Mesendoderm (in vitro differentiated cells): Measurements from ENCODE around the gene PIGH.

Experiments
- DNase-seq: peaks from one replicate; pipeline ENCODE4 v3.0.0; 2013
- H2AK5ac ChIP-seq: 2 replicates; pipeline ENCODE4 v1.6.1; 2013; ENCODE audit warnings: low read length, inconsistent platforms
- H2BK120ac ChIP-seq: 2 replicates; pipeline ENCODE4 v1.6.1; 2013; ENCODE audit warnings: low read depth, mild to moderate bottlenecking, low read length, moderate library complexity, mixed read lengths
- H2BK15ac ChIP-seq: replicated peaks from 2 replicates; pipeline ENCODE4 v1.6.1; 2013; ENCODE audit warnings: low read depth, mild to moderate bottlenecking, moderate library complexity
- H2BK5ac ChIP-seq: 2 replicates; pipeline ENCODE4 v1.6.1; 2013; ENCODE audit warnings: low read length, inconsistent platforms
- H3K18ac ChIP-seq: 2 replicates; pipeline ENCODE4 v1.6.1; 2013; ENCODE audit warnings: mild to moderate bottlenecking, low read length, mixed read lengths
- H3K23ac ChIP-seq: one replicate; pipeline ENCODE4 v1.6.1; 2013; ENCODE audit warnings: low read length
- H3K27ac ChIP-seq: 2 replicates; pipeline ENCODE4 v1.5.1; 2013; ENCODE audit warnings: low read depth, mild to moderate bottlenecking, inconsistent platforms, low read length, moderate library complexity
- H3K27me3 ChIP-seq: 2 replicates; pipeline ENCODE4 v1.6.1; 2013; ENCODE audit warnings: low read length, control low read depth, mild to moderate bottlenecking, inconsistent platforms; ENCODE audit not compliant: insufficient read depth, poor library complexity
- H3K36me3 ChIP-seq: 2 replicates; pipeline ENCODE4 v1.6.1; 2013; ENCODE audit warnings: low read length, inconsistent platforms; ENCODE audit not compliant: control insufficient read depth, insufficient read depth
- H3K4ac ChIP-seq: one replicate; pipeline ENCODE4 v1.6.1; 2013; ENCODE audit warnings: low read depth, mild to moderate bottlenecking, low read length, moderate library complexity
- H3K4me1 ChIP-seq: 2 replicates; pipeline ENCODE4 v1.6.1; 2013; ENCODE audit warnings: low read depth, low read length, inconsistent platforms; ENCODE audit not compliant: control insufficient read depth
- H3K4me2 ChIP-seq: 2 replicates; pipeline ENCODE4 v1.6.1; 2013; ENCODE audit warnings: low read length
- H3K4me3 ChIP-seq: 2 replicates; pipeline ENCODE4 v1.5.1; 2013; ENCODE audit warnings: mild to moderate bottlenecking, low read length
- H3K56ac ChIP-seq: one replicate; pipeline ENCODE4 v1.6.1; 2013; ENCODE audit warnings: low read length
- H3K79me1 ChIP-seq: 2 replicates; pipeline ENCODE4 v1.6.1; 2013; ENCODE audit warnings: low read length, inconsistent platforms
- H3K79me2 ChIP-seq: 2 replicates; pipeline ENCODE4 v1.6.1; 2013; ENCODE audit warnings: mild to moderate bottlenecking, low read length; ENCODE audit not compliant: control insufficient read depth, insufficient read depth
- H3K9ac ChIP-seq: 2 replicates; pipeline ENCODE4 v1.6.1; 2013; ENCODE audit warnings: low read length, inconsistent platforms
- H4K5ac ChIP-seq: one replicate; pipeline ENCODE4 v1.6.1; 2013; ENCODE audit warnings: low read length
- H4K8ac ChIP-seq: one replicate; pipeline ENCODE4 v1.6.1; 2013; ENCODE audit warnings: low read depth, mild to moderate bottlenecking, control low read depth, low read length, moderate library complexity
- WGBS: extraction: QIAGEN DNeasy Blood & Tissue Kit; methylation state at CpG from one replicate; pipeline ENCODE4 v1.1.7; 2013; ENCODE audit warnings: low lambda C conversion rate, missing lambda C conversion rate; ENCODE audit not compliant: insufficient coverage; ENCODE audit errors: extremely low coverage; 5-methylcytosine and 5-hydroxymethylcytosine counted together

PIGH gene

DNA sequence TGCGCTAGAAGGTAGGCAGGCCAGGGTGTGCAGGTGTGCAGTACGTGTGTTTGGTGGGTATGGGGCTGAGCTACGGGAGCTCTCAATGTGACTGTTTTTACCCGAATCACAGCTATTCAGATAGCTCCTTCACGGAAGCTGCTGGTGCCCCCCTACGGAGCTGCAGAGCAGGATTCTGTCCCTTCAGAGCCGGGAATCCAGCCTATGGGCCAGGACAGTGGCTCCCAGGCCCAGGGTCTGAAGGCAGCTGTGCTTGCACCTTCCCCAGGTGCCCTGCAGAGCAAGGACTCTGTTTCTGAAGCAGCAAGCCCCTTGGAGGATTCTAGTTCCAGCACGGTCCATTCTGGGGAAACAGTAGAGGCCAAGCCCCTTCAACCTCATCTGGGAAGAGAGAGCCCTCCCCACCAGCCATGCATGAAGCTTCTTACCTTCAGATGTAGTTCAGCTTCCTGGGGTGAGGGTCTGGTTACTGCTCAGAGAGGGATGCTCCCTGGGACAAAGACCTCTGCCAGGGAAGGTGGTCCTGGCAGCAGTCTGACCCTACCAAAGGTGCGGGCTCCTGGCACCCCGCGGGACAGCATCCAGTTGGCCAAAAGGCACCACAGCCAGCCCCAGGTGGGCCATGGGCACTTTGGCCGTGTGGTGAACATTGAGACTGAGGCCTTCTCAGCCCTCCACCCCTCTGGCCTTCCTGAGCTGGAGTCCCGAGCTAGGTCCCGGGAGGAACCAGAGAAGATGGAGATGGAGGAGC, 37.9 kb downstream of the PIGH start:
- Histone ChIP-seq H3K9ac (no peak overlapping the region), H3K18ac (no peak overlapping the region), H3K27ac (no peak overlapping the region), H2BK5ac (no peak overlapping the region), H2AK5ac (no peak overlapping the region), H3K4me1 (no peaks in the 10 kb centered on the region), H3K36me3 (no peaks in the 10 kb centered on the region), H3K4me2 (no peak overlapping the region), H3K27me3 (no peaks in the 10 kb centered on the region), H2BK120ac (no peak overlapping the region), H4K8ac (no peak overlapping the region), H3K4ac (no peak overlapping the region), H3K79me2 (no peaks in the 10 kb centered on the region), H4K5ac (no peak overlapping the region), H3K23ac (no peak overlapping the region), H3K79me1 (no peaks in the 10 kb centered on the region), H3K4me3 (no peak overlapping the region), H2BK15ac (no peak overlapping the region), H3K56ac (no peak overlapping the region)
- DNase-seq, result no peak
- no CpG with 5 or more reads among the region's 14 CpGs for WGBS

DNA sequence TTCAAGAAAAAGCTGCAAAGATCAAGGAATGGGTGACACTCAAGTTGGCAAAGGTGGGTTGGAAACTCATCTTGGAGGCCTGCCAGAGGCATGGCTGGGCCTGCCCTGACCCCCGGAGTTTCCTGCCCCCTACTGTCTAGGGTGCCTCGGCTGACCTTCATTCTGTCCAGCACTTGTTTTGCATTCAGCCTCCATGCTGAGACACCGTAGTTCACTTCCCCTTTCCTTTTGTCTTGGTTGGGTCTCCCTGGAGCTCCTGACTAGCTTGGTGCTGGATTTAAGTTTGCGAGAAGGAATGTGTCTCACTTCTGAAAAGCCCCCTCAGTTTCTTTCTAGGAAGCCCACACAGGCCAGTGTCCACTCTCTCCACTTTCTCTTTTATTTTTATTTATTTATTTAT, 40.4 kb downstream of the PIGH start:
- Histone ChIP-seq H3K4me1 (no peaks in the 10 kb centered on the region), H4K5ac (no peak overlapping the region), H4K8ac (no peak overlapping the region), H3K27me3 (no peaks in the 10 kb centered on the region), H3K27ac (no peak overlapping the region), H3K79me1 (no peaks in the 10 kb centered on the region), H2BK120ac (no peak overlapping the region), H3K4me2 (no peak overlapping the region), H2AK5ac (no peak overlapping the region), H3K36me3 (no peaks in the 10 kb centered on the region), H3K4me3 (no peak overlapping the region), H3K23ac (no peak overlapping the region), H3K18ac (no peak overlapping the region), H3K79me2 (no peaks in the 10 kb centered on the region), H3K56ac (no peak overlapping the region), H2BK5ac (no peak overlapping the region), H3K4ac (no peak overlapping the region), H3K9ac (no peak overlapping the region), H2BK15ac (no peak overlapping the region)
- DNase-seq, result no peak
- WGBS, result no CpG with 5 or more reads among the region's 4 CpGs

DNA sequence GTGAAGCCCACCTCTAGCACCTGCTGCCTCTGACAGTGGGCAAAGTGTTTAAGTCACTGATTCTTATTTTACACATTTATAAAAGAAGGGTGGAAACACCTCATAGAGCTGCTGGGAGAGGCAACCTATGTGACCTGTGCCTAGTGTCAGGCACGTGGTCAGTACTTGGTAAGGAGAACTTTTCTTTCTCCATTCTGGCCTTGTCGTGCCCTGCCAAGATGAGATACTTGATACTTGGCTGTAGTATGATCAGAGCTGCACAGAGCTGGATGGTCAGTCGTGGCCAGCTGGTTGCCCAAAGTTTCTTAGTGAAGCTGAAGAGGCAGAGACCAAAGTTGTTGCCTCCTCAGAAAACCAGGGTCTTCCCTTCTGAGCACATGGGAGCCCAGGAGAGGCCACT, 42.4 kb downstream of the PIGH start:
- Histone ChIP-seq H3K23ac (no peak overlapping the region), H3K4ac (no peak overlapping the region), H3K27ac (no peak overlapping the region), H3K18ac (no peak overlapping the region), H3K4me3 (no peak overlapping the region), H3K9ac (no peak overlapping the region), H3K36me3 (no peaks in the 10 kb centered on the region), H2BK120ac (no peak overlapping the region), H3K4me1 (no peaks in the 10 kb centered on the region), H3K79me2 (no peaks in the 10 kb centered on the region), H3K56ac (no peak overlapping the region), H3K27me3 (no peaks in the 10 kb centered on the region), H3K79me1 (no peaks in the 10 kb centered on the region), H2BK5ac (no peak overlapping the region), H2AK5ac (no peak overlapping the region), H4K5ac (no peak overlapping the region), H4K8ac (no peak overlapping the region), H3K4me2 (no peak overlapping the region), H2BK15ac (no peak overlapping the region)
- no CpG with 5 or more reads among the region's 3 CpGs for WGBS
- DNase-seq, result no peak

DNA sequence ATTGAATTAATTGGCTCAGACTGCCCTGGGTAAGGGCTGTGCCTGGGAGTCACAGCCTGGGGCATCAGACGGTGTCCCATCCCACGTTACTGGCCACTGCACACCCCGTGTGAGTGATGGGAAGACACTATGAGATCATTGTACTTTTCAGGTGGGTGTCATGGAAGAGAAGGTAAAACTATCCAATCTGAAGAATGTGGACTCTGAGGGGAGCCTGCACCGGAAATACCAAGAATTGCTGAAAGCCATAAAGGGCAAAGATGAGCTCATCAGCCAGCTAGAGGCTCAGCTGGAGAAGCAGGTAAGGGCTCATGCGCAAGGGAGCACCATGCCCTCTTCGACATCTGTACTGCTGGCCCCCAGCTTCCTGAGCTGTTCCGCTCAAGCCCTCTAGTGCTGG, 43.0 kb downstream of the PIGH start:
- Histone ChIP-seq H2BK5ac (no peak overlapping the region), H3K27ac (no peak overlapping the region), H3K4me3 (no peak overlapping the region), H2BK15ac (no peak overlapping the region), H3K56ac (no peak overlapping the region), H4K8ac (no peak overlapping the region), H3K27me3 (no peaks in the 10 kb centered on the region), H4K5ac (no peak overlapping the region), H3K23ac (no peak overlapping the region), H3K36me3 (no peaks in the 10 kb centered on the region), H2AK5ac (no peak overlapping the region), H3K4ac (no peak overlapping the region), H3K4me2 (no peak overlapping the region), H3K79me1 (no peaks in the 10 kb centered on the region), H3K18ac (no peak overlapping the region), H3K79me2 (no peaks in the 10 kb centered on the region), H3K9ac (no peak overlapping the region), H2BK120ac (no peak overlapping the region), H3K4me1 (no peaks in the 10 kb centered on the region)
- peak; percentile 78 for DNase-seq
- WGBS, result no CpG with 5 or more reads among the region's 7 CpGs

DNA sequence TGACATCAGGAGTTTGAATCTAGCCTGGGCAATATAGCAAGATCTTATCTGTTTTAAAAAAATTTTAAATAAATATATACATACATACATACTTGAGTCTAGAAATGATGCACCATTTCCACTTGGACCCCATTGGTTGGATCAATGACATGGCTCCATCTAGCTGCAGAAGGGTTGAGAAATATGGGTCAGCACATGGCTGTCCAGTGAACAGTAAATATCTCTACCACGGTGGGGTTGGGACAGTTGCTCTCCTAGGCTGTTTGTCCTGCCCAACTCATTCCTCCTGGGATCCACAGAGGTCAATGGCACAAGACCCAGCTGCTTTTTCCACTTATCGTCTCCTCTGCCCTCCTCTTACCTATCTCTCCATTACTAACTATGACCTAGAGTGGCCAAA, 43.4 kb downstream of the PIGH start:
- H2AK5ac ChIP-seq, result no peak overlapping the region
- no peak overlapping the region for H3K27ac ChIP-seq
- no peak overlapping the region for H3K4me3 ChIP-seq
- no CpG with 5 or more reads among the region's 2 CpGs for WGBS
- DNase-seq, result no peak
- H3K79me1 ChIP-seq, result no peaks in the 10 kb centered on the region
- H4K8ac ChIP-seq, result no peak overlapping the region
- no peak overlapping the region for H3K56ac ChIP-seq
- no peak overlapping the region for H2BK15ac ChIP-seq
- H3K4me1 ChIP-seq, result no peaks in the 10 kb centered on the region
- no peak overlapping the region for H3K4me2 ChIP-seq
- no peaks in the 10 kb centered on the region for H3K27me3 ChIP-seq
- no peak overlapping the region for H3K9ac ChIP-seq
- H3K4ac ChIP-seq, result no peak overlapping the region
- H3K79me2 ChIP-seq, result no peaks in the 10 kb centered on the region
- H4K5ac ChIP-seq, result no peak overlapping the region
- H2BK5ac ChIP-seq, result no peak overlapping the region
- H3K23ac ChIP-seq, result no peak overlapping the region
- no peak overlapping the region for H3K18ac ChIP-seq
- H2BK120ac ChIP-seq, result no peak overlapping the region
- H3K36me3 ChIP-seq, result no peaks in the 10 kb centered on the region

DNA sequence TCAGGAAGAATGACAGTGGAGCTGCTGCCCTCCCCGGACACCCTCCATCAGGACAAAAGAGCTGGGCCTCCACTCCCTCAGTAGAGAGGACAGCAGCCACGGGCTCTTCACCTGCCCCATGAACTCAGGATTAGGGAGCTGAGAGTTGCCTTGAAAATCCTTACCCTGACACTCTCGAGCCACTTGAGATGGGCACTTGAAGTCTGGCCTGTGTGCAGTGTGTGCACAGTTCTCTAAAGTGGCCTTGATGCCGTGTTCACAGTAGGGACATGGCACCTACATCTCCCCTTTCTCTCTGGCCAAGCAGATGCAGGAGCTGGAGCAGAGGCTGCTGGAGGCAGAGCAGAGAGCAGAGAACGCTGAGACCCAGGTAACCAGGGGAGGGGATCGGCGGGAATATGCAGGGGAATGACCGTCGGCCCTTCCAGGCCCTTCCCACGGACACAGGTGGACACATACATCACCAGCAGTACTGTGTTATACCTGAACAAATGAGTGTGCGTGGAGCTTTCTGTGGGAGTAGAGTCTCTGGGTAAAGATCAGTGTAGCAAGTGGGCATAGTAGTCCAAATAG, 44.5 kb downstream of the PIGH start:
- Histone ChIP-seq H2BK15ac (no peak overlapping the region), H3K4me2 (no peak overlapping the region), H4K5ac (no peak overlapping the region), H2AK5ac (no peak overlapping the region), H2BK5ac (no peak overlapping the region), H3K36me3 (no peaks in the 10 kb centered on the region), H3K27me3 (no peaks in the 10 kb centered on the region), H3K18ac (no peak overlapping the region), H3K79me1 (no peaks in the 10 kb centered on the region), H3K4me3 (no peak overlapping the region), H3K23ac (no peak overlapping the region), H4K8ac (no peak overlapping the region), H3K4me1 (no peaks in the 10 kb centered on the region), H3K27ac (no peak overlapping the region), H3K79me2 (no peaks in the 10 kb centered on the region), H3K4ac (no peak overlapping the region), H2BK120ac (no peak overlapping the region), H3K9ac (no peak overlapping the region), H3K56ac (no peak overlapping the region)
- DNase-seq, result no peak
- no CpG with 5 or more reads among the region's 11 CpGs for WGBS
